Measurements from ENCODE around the gene LDB3.

LDB3 gene

GRCh38 chr10:86708068-86708782, 39.9 kb downstream of the LDB3 start:
- no peak for DNase-seq

DNA sequence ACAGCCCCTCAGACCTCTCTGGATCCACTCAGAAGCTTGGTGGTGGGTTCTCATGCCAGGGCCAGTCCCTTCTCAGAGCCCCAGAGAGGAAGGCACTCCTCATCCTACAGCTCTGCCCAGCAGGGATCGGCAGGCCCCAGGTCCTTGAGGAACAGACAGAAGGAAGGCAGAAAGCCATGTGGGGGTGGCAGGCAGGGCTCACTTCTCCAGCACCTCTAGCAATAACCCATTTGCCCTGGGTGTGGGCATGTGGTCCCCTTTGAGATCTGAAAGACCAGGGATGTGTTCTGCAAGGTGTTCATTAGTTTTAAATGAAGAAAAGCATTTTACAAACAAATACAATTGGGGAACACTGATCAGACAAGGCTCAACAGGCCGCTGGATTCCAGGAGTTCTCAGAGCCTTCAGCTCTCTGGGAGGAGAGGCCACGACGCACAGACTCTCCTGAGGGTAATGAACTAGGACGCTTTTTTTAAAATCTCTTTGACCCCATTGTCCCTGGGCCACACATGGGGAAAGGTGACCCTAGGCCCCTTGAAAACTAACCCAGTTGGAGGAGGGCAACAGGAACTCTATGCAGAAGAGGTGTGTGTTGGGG, 40.6 kb downstream of the LDB3 start:
- DNase-seq: no peak

DNA sequence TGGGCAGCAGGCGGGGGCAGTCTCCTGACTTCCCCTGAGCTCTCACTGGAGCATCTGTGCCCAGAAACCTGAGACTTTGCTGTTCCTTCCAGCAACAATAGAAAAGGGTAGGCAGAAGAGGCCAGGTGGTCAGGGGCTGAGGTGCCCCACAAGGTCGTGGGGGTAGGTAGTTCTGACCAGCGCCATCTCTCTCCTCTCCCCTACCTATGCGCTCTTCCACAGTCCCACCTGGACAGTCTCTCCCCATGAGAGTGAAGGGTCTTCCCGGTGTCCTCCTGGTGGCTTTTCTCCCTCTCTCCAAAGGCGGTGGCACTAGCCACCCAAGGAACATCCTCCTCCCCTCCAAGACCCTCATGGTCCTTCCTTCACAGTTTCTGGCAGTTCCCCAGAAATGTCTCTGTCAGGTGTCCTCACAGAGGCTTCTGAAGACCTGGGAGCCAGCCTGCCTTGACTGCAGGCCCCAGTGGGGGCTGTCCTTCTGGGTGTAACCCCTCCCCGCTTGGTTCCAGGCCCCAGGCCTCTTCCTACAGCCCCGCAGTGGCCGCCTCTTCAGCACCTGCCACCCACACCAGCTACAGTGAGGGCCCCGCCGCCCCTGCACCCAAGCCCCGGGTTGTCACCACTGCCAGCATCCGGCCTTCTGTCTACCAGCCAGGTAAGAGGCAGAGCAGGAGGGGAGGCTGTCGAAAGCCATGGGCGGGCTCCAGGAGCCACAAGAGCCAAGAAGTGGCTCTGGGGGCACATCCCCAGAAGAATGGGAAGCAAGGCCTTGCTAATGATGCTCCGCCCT, 41.3 kb downstream of the LDB3 start:
- DNase-seq: no peak

DNA sequence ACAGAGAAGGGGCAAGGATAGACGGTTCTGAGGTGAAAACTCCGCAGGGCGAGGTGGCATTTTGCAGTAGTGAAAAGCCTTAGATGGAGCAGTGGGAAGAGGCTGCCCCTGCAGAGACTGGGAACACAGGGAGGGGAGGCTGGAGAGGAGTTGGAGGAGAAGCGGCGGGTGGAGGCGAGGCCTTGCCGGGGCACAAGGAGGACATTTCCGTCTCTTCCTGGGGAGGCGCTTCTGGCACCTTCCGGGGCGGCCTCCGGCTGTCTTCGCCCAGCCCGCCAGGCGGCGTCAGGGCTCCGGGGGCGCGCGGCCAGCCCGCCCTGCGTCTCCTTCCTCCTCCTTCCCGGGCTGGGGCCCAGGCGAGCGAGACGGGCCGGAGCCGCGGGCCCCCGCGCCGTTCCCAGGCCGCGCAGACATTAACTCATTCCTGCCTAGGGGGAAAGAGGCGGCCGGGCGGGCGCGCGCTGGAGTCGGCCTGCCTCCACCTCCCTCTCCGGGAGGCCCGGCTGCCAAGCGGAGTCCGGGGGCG, 42.7 kb downstream of the LDB3 start:
- peak; percentile 82 for DNase-seq

DNA sequence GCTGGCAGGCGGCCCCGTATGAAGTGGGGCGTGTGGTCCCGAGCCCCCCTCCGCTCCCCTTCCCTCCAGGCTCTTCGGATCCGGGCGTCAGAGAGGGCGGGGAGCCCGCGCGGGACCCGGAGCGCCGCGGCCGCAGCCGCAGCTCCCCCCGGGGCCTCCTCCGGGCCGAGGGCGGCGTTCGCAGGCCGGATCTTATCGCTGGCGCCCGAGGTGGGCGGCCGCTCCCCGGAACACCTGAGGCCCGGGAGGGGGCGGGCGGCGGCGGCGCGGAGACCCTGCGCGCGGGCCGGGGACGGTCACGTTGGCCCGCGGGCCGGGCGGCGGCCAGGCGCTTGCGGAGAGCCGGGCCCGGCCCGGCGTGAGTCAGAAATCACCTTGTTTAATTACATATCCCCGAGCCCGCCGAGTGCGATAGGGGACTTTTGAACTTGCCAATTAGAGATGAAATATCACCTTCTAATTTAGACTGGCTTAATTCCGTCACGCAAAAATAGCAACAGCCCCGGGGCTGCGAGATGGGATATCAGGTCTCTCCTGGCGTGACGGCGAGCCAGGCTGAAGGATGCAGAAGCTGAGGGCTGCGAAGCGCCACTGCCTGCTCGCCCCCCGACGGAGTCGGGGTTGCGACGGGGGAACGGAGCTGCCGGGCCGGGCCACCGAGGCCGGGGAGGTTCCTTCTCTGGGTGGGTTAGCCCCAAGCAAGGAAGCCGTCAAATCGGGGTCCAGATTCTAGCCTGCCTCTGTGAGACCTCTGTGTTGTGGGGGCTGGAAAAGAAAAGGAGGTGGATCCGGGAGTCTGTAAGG, 43.4 kb downstream of the LDB3 start:
- DNase-seq: peak; percentile 44

DNA sequence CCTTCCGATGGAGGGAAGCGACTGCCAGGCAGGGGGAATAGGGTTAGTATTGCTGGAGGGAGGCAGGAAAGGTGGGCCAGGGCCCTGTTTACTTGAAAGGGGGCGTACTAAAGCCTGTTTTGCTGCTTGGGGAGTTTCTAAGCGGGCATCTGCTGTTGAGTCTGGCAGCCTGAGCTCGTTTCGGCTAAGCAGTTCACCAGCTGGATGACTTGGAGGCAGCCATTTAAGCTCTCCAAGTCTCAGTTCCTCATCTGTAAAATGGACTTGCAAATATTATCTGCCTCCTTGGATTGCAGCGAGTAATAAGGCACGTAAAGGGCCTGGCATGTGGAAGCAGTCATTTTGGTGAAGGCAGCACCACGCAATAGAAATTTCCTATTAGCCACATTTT, 44.0 kb downstream of the LDB3 start:
- DNase-seq: no peak

- DNase-seq: no peak
Measured at GRCh38 chr10:86715156-86715795, 47.0 kb downstream of the LDB3 start.

GRCh38 chr10:86715836-86716235, 47.5 kb downstream of the LDB3 start:
- DNase-seq: no peak

DNA sequence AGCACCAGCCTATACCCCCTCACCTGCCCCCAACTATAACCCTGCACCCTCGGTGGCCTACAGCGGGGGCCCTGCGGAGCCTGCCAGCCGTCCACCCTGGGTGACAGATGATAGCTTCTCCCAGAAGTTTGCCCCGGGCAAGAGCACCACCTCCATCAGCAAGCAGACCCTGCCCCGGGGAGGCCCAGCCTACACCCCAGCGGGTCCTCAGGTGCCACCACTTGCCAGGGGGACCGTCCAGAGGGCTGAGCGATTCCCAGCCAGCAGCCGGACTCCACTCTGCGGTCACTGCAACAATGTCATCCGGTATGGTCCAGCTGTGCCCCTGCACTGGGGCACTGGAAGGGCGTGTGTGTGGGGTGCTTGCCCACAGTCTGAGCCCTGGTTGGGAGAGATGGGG, 48.2 kb downstream of the LDB3 start:
- no peak for DNase-seq

GRCh38 chr10:86718556-86718955, 50.2 kb downstream of the LDB3 start:
- no peak for DNase-seq

DNA sequence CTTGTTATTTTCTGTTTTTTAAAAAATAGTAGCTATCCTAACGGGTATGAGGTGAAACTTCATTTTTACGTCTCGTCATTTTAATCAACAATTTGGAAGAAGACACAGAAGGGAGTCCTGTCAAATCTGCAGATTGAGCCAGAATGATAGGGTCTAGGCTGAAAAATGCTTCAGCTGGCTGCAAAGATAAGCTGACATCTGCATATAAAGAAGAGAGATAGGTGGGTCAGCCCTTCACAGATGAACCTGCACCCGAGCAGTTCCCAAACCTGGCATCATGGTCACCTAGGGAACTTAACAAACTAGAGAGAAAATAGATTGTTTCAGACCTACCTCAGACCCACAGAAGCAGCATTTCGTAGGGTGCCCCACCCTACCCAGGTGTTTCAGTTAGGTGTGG, 52.9 kb downstream of the LDB3 start:
- no peak for DNase-seq

DNA sequence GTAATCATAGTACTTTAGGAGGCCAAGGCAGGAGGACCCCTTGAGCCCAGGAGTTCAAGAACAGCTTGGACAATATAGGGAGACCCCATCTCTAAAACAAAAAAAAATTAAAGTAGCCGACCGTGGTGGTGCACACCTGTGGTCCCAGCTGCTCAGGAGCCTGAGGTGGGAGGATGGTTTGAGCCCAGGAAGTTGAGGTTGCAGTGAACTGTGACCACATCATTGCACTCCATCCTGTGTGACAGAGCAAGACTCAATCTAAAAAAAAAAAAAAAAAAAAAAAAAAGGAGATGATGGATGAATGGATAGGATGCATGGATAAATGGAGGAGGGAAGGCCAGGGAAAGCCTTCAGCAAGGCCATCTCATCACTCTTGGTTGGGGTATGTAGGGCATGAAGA, 54.7 kb downstream of the LDB3 start:
- no peak for DNase-seq

DNA sequence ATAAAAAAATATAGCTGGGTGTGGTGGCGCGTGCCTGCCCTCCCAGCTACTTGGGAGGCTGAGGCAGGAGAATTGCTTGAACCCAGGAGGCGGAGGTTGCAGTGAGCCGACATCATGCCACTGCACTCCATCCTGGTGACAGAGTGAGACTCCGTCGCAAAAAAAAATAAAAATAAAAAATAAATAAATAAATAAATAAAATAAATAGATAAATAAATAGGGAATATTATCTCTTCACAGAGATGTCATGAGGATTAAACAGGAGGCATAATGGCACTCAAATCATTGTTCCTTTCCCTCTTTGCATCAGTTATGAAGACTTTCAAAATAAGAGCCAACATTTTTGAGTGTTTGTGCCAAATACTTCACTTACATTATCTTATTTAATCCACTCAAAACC, 56.1 kb downstream of the LDB3 start:
- no peak for DNase-seq

- no peak for DNase-seq
Measured at GRCh38 chr10:86725980-86726676, 57.8 kb downstream of the LDB3 start.

DNA sequence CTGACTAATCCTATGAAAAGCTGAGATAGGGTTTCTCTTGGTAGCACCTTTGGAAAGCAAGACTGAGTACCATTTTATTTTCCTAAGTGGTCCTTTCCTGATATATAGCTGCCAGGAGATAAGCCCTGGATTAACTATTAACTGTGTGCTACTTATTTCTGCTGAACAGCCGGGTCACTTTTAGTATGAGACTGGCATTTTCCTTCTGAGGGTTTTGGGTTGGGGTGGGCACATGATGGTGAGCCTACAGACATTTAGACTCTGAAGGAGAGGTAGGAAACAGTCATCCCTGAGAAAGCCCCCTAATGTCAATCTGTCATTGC, 58.3 kb downstream of the LDB3 start:
- DNase-seq: no peak

GRCh38 chr10:86727470-86727869, 59.2 kb downstream of the LDB3 start:
- DNase-seq: no peak

GRCh38 chr10:86728056-86728455, 59.7 kb downstream of the LDB3 start:
- no peak for DNase-seq

GRCh38 chr10:86729677-86730076, 61.4 kb downstream of the LDB3 start:
- no peak for DNase-seq

DNA sequence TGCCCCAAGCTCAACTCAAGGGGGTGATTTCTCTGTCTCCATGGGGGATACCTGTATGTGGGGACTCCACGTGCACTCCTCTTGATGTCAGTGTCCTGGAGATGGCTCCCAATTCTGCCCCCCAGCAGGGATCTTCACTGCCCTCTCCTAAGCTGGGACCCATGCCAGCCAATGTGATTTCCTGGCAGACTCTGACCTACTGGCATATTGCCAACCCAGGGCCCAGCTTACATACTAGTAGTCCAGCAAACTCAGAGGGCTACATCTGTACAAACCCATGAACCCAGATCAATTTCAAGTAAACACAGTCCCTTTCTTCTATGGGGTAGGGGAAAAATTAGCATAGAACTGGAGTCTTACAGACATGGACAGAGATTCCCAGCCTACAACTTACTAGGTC, 61.9 kb downstream of the LDB3 start:
- DNase-seq: no peak

DNA sequence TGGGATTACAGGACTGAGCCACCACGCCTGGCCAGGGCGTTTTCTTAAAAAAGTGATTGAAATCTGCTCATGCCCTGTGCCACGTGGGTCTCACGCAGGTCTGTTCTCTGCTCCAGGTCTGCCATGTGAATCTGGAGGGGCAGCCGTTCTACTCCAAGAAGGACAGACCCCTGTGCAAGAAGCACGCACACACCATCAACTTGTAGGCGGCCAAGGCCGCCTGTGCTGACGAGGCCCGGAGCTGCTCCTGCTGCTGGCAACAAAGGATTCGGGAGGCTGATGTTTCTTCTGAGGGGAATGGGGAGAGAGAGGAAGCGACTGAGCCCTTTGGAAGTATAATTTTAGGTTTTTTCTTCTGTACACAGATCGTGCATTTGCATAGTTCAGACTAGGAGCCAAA, 64.5 kb downstream of the LDB3 start:
- DNase-seq: no peak

DNA sequence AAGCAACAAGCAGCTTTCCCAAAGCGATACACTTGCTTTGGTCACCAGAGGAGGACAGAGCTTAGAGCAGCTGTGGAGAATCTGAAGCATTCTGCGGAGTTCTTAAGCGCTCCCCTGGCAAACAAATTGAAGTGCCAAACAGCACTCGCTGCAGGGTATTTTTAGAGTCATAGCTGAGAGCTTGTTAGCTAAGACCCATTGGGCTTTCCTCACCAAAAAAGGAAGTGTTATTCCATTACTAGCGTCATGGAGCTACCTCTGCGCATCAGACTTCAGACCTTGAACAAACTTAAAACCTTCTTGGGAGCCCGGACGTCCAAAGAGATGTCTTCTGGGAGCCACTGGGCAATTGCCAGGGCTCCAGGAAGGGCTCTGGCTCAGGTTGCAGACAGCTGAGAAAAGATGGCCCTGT, 65.0 kb downstream of the LDB3 start:
- DNase-seq: no peak

Measured in activated effector memory CD4-positive, alpha-beta T cell treated with Interleukin-2 at 50 U/mL for 16 hours (primary cell).